Testis (tissue), 3 donors: ENCODE results near the gene ZAP70. TPM values are rescaled to one million over a fixed set of nuclear protein-coding genes. Genes with fewer than 3 reads are reported as not detected.

Experiments used
- DNase-seq: peaks from one replicate; pipeline ENCODE4 v3.0.0-alpha.2; 2019
- H3K27ac ChIP-seq, 2 donors: fragments of 200-600 bp; sonication (generic); one replicate each; pipeline ENCODE4 v1.5.1; 2019
- H3K27me3 ChIP-seq: fragments of 200-600 bp; sonication (generic); one replicate; pipeline ENCODE4 v1.5.1; 2019
- H3K36me3 ChIP-seq: fragments of 200-600 bp; sonication (generic); one replicate; pipeline ENCODE4 v1.5.1; 2017; ENCODE audit warnings: low read depth; ENCODE audit errors: missing control alignments
- H3K4me1 ChIP-seq: fragments of 200-600 bp; sonication (generic); one replicate; pipeline ENCODE4 v1.5.1; 2019
- H3K4me3 ChIP-seq, 2 donors: fragments of 200-600 bp; sonication (generic); one replicate each; pipeline ENCODE4 v1.5.1; 2017 to 2019
- H3K9me3 ChIP-seq: fragments of 200-600 bp; sonication (generic); one replicate; pipeline ENCODE4 v1.5.1; 2017
- POLR2A ChIP-seq: fragments of 450-650 bp; IDR thresholded peaks from one replicate; pipeline ENCODE4 v1.6.1; 2017; ENCODE audit warnings: antibody characterized with exemption, mild to moderate bottlenecking, moderate library complexity
- WGBS, 2 donors: methylation state at CpG; one replicate each; pipeline ENCODE4 v1.1.5; 2018; 5-methylcytosine and 5-hydroxymethylcytosine counted together
- intact Hi-C: fragments of 100-400 bp; cut with DNase I; formaldehyde crosslinking; loops from one replicate; pipeline ENCODE4 v1.15.1; 2023; ENCODE audit warnings: low total_unique reads
- polyA plus RNA-seq: library from polyadenylated mRNA; stranded (reverse); fragments of 350-450 nt; fragmentation: Illumina TruSeq; extraction: RNeasy Lipid Tissue Mini Kit (QIAGEN cat#74804); gene quantifications from one replicate; pipeline ENCODE4 v1.2.3, GENCODE V29; 2014; ENCODE audit warnings: low read depth, low replicate concordance; ENCODE audit not compliant: insufficient read depth
- total RNA-seq, 2 donors: library from RNA; depleted of rRNA; stranded (reverse); fragments of >200 nt; gene quantifications; one replicate each; pipeline ENCODE4 v1.2.3, GENCODE V29; 2016
- TF ChIP-seq, protein P1 (sequence below), 3 experiments: fragments of 450-650 bp in 2 of 3; fragments of 200-600 bp in 1 of 3; sonication (generic) in 1 of 3; IDR thresholded peaks; one replicate each; pipeline ENCODE4 v1.5.1; 2016 to 2019; ENCODE audit warnings: antibody characterized with exemption in 3 of 3, mild to moderate bottlenecking in 2 of 3, moderate library complexity in 1 of 3

ZAP70 gene
- total and polyA plus RNA-seq, 3 donors from 2014 or later: 5.5 to 6.5 (median 6.4) TPM

DNA sequence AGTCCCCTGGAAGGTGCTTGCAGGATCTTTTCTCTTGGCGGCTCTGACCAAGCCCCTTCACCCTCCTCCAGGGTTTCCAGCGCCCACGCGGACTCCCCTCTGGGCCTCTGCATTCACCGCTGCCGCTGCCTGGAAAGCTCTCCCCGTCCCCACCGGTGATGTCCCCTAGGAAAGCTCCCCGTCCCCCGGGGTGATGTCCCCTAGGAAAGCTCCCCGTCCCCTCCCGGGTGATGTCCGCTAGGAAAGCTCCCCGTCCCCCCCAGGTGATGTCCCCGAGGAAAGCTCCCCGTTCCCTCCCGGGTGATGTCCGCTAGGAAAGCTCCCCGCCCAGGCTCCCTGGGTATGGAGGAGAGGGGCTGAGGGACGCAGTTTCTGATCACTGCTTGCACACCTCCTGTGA is 27.9 kb downstream of the ZAP70 start:
- no peak for TF ChIP-seq POLR2A
- TF ChIP-seq, protein P1, sequence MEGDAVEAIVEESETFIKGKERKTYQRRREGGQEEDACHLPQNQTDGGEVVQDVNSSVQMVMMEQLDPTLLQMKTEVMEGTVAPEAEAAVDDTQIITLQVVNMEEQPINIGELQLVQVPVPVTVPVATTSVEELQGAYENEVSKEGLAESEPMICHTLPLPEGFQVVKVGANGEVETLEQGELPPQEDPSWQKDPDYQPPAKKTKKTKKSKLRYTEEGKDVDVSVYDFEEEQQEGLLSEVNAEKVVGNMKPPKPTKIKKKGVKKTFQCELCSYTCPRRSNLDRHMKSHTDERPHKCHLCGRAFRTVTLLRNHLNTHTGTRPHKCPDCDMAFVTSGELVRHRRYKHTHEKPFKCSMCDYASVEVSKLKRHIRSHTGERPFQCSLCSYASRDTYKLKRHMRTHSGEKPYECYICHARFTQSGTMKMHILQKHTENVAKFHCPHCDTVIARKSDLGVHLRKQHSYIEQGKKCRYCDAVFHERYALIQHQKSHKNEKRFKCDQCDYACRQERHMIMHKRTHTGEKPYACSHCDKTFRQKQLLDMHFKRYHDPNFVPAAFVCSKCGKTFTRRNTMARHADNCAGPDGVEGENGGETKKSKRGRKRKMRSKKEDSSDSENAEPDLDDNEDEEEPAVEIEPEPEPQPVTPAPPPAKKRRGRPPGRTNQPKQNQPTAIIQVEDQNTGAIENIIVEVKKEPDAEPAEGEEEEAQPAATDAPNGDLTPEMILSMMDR (IDR thresholded peaks at IDR 0.05): no peak
- Histone ChIP-seq H3K27ac (no peak overlapping the region), H3K9me3 (no peaks in the 10 kb centered on the region), H3K27me3 (no peaks in the 10 kb centered on the region), H3K4me3 (no peak overlapping the region), H3K36me3 (no peaks in the 10 kb centered on the region), H3K4me1 (no peaks in the 10 kb centered on the region)
- intact Hi-C loops: no loop called here
- DNase-seq: no peak
- WGBS, 2 donors: 43 to 83% methylated on average over 3 to 20 of the region's 20 CpGs

DNA sequence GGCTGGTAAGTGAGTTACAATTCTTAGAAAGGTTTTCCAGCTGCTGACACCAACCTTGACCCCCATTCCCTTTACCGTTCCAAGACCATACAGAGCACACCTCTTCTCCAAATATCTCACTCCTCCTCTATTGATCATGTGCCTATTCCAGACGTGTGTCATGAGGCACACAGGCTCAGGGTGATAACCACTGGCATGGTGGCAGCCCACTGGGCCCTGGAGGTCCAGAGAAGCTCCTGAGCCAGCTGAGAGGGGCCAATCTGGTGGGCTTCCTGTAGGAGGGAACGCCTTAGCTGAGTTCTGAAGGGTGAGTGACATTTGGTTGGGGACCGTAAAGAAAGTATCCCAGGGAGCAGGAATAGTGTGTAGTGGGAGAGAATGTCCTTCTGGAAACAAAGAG is 28.3 kb downstream of the ZAP70 start:
- Histone ChIP-seq H3K9me3 (no peaks in the 10 kb centered on the region), H3K27me3 (no peaks in the 10 kb centered on the region), H3K36me3 (no peaks in the 10 kb centered on the region), H3K27ac (no peak overlapping the region), H3K4me3 (no peak overlapping the region), H3K4me1 (no peaks in the 10 kb centered on the region)
- 62 to 78% methylated on average over 4 of the region's 4 CpGs for WGBS, 2 donors
- DNase-seq: no peak
- intact Hi-C loops: no loop called here
- TF ChIP-seq POLR2A: no peak
- TF ChIP-seq, protein P1 (IDR thresholded peaks at IDR 0.05): no peak

DNA sequence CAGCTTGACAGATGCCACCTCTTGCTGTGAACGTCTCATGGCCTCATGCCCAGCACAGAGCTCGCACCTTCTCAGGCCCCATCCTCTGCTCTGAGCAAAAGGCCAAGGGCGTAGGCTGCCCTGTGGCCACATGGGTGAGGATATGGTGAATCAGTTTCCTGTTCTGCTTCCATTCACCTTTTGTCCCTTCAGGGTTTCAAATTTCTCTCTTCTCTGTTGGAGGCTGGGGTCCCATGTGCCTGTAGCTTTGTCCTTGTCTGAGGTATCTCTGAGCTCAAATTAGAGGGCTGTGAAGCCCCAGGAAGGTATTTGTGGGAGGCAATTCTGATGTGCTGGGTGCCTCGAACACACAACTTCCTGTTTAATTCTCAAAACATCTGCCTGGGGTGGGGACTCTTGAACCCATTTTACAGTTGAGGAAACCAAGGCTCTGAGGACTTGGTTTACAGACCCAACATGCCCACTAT is 29.0 kb downstream of the ZAP70 start:
- TF ChIP-seq POLR2A: no peak
- TF ChIP-seq, protein P1 (IDR thresholded peaks at IDR 0.05): no peak
- Histone ChIP-seq H3K36me3 (no peaks in the 10 kb centered on the region), H3K27me3 (no peaks in the 10 kb centered on the region), H3K4me1 (no peaks in the 10 kb centered on the region), H3K9me3 (no peaks in the 10 kb centered on the region), H3K27ac (no peak overlapping the region), H3K4me3 (no peak overlapping the region)
- DNase-seq: no peak
- intact Hi-C loops: no loop called here
- 69 to 80% methylated on average over 4 of the region's 4 CpGs for WGBS, 2 donors

DNA sequence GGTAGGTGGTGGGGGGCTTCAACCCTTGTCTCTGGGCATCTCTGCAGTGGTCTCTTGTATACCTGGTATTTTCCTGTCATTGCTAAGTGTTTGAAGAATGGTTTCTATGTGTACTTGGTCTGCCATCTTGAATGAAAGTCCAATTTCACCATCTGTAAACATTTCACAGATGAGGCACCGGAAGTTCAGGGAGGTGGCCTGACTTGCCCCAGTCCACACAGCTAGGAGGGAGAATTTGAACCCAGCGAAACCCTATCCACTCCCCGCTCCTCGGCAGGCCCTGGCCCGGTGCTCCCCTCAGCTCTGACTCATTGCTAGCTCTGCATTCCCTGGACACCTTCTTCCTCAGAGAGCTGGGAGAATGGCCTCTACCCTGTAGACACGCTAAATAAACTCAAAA is 30.5 kb downstream of the ZAP70 start:
- Histone ChIP-seq H3K9me3 (no peaks in the 10 kb centered on the region), H3K4me1 (no peaks in the 10 kb centered on the region), H3K4me3 (no peak overlapping the region), H3K36me3 (no peaks in the 10 kb centered on the region), H3K27ac (no peak overlapping the region), H3K27me3 (no peaks in the 10 kb centered on the region)
- TF ChIP-seq POLR2A: no peak
- TF ChIP-seq, protein P1 (IDR thresholded peaks at IDR 0.05): no peak
- intact Hi-C loops: no loop called here
- no peak for DNase-seq
- 96 to 97% methylated on average over 6 of the region's 6 CpGs for WGBS, 2 donors

DNA sequence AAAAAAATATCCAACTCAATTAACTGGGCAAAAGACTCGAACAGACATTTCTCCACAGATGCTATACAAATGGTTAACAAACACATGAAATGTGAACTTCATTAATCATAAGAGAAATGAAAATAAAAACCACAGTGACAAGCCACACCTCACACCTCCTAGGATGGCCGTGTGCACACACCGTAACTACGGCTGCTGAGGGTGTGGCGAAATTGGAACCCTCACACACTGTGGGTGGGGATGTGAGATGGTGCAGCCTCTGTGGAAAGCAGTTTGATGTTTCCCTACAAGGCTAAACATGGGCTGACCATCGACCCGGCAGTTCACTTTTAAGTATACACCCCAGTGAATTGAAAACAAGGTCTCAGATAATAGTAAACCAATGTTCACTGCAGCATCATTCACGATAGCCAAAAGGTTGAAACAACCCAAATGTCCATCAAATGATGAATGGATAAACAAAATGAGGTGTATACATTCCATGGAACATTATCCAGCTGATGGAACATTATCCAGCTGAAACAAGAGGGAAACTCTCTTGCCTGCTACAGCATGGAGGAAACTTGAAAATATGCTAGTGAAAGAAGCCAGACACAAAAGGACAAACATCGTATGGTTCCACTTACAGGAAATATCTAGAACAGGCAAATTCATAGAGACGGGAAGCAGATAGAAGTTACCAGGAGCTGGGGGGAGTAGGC is 32.2 kb downstream of the ZAP70 start:
- Histone ChIP-seq H3K9me3 (no peaks in the 10 kb centered on the region), H3K36me3 (no peaks in the 10 kb centered on the region), H3K27me3 (no peaks in the 10 kb centered on the region), H3K27ac (no peak overlapping the region), H3K4me3 (no peak overlapping the region), H3K4me1 (no peaks in the 10 kb centered on the region)
- no peak for TF ChIP-seq POLR2A
- TF ChIP-seq, protein P1 (IDR thresholded peaks at IDR 0.05): no peak
- intact Hi-C loops: no loop called here
- DNase-seq: no peak
- 73 to 81% methylated on average over 10 of the region's 10 CpGs for WGBS, 2 donors
